GM21529 (cell line): ENCODE data around the gene ROR1.
"Not testable (repeated sequence)": the region's sequence is repeated elsewhere in the genome, so short reads cannot be mapped to it uniquely, and the experiment has no call there.

ENCODE experiments used
- ATAC-seq: cut with Tn5 transposase; IDR thresholded peaks from one replicate; pipeline ENCODE4 v1.9.1; 2021; ENCODE audit not compliant: unreplicated experiment

ROR1 gene

GRCh38 chr1:63792152-63792551 lies 18.3 kb downstream of the ROR1 start:
- ATAC-seq, result no peak

- ATAC-seq, result no peak
These were observed 20.0 kb downstream of the ROR1 start for GRCh38 chr1:63793741-63794240.

GRCh38 chr1:63794354-63794753 lies 20.5 kb downstream of the ROR1 start:
- ATAC-seq, result no peak

- ATAC-seq, result no peak
These were observed 21.1 kb downstream of the ROR1 start for GRCh38 chr1:63794939-63795378.

DNA sequence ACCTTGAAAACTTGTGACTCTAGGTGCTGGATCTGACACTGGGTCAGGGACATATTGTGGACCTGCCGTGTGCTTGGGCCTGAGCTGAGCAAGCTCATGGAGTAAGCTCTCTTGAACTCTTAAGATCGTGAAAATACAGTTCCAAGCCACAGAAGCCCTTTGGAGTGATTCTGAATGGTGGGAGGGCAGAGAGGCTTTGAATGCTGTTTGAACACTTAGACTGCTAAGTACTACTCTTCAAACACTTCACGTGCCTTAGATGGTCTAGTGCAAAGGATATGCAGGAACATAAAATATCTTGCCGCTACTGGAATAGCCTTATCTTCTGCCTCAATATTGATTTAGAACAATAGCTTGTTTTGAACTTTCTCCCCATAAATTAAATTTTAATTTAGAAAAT lies 21.6 kb downstream of the ROR1 start:
- no peak for ATAC-seq

- ATAC-seq, result no peak
These were observed 23.4 kb downstream of the ROR1 start for GRCh38 chr1:63797056-63797726.

GRCh38 chr1:63798284-63798683 lies 24.5 kb downstream of the ROR1 start:
- ATAC-seq, result no peak

DNA sequence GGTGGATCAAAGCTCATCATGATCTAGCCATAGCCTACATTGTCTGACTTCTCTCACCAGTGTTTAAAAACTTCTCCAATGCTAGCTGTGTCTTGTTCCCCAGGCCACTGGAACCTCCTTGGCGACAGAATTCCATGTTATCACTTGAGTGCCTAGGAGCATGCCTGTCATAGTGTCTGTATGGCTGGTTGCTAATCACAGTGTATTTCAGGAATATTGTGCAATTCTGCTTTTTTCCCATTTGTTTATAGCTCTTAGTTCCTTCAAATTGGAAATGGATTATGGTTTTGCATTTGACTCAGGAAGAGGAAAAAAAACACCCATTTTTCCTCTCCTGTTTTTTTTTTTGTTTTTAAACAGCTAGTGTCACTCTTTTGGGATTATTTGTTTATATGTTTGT lies 25.5 kb downstream of the ROR1 start:
- ATAC-seq, result no peak

DNA sequence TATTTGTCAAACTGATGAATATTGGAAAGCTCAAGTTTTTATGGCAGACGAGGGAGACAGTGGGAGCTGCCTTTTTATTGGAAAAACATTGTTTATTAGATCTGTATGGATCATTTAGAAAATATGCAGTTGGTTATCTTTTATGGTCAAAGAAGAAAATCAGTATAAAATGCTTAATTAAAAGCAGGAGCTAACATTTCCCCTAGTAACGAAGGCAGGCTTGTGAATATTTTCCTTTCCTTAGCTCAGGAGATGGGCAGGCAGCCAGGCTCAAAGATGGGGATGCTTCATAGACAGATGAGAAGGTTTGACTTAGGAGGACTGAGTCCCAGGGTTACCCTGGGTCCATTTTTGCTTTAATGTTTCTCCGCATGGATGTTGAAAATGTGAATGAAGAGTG lies 26.0 kb downstream of the ROR1 start:
- ATAC-seq, result no peak

- ATAC-seq, result no peak
These were observed 28.3 kb downstream of the ROR1 start for GRCh38 chr1:63802109-63802508.

GRCh38 chr1:63804829-63805484 lies 31.1 kb downstream of the ROR1 start:
- ATAC-seq, result no peak

- ATAC-seq, result no peak
These were observed 33.2 kb downstream of the ROR1 start for GRCh38 chr1:63807046-63807445.

DNA sequence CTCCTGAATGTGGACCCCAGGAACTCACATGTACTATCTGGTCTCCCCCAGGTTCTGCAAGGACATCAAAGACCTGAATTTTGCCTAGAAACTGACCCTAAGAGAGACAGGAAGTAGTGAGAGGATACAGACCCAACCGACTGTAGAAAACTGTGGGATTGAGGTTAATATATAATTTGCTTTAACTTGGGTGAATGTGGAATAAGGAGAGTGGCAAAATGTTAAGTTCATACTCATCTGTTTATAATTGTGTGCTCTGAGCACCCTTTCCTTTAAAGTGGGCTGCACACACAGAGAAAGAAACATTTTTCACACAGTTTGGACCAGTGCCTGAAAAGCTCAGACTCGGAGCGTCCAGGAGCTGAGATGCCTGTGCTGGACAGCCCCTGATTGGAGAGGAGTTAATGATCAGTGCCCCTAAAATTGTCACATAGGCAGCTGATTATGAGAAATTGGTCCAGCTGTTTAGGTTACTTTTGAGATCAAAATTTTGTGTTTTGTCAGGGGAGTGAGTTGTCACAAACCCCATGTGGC lies 37.2 kb downstream of the ROR1 start:
- ATAC-seq, result no peak

DNA sequence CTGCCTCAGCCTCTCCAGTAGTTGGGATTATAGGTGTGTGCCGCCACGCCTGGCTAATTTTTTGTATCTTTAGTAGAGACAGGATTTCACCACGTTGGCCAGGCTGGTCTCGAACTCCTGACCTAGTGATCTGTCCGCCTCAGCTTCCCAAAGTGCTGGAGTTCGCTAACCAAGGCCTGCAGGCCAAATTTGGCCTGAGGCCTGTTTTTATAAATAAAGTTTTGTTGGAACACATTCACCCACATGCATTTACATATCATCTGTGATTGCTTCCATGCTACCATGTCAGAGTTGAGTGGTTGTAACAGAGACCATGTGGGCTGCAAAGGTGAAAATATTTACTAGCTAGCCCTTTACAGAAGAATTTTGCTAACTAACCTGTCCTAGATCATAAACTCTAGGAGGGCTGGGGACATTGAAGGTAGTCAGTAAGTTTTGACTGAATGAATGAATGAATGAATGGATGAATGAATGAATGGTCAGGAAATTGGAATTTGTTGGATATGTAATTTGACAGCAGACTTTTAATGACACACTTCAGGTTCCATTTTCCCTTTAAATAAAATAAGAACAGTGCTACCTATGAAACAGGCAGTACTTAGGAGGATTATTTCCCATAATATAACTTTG lies 38.4 kb downstream of the ROR1 start:
- no peak for ATAC-seq

DNA sequence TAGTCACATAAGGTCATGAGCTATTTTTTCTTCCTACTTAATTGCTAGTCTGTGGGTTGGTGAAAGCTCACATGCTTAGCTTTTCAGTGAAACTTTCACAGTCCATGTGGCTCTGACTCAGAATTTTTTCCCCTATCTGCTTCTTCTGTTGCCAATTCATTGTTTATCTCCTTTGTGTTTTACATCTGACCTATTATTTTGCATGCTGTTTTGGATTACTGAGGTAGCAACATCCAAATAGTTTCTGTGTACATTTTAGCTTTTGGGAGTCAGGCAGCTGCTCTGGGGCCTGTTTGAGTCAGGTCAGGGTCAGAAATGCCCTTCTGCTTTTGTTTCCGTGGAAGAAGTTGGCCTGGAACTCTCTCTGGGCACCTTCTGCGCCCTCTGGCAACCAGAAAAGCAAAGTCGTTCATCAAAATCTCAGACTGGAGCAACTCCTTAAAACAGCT lies 40.0 kb downstream of the ROR1 start:
- ATAC-seq, result peak; percentile 65

DNA sequence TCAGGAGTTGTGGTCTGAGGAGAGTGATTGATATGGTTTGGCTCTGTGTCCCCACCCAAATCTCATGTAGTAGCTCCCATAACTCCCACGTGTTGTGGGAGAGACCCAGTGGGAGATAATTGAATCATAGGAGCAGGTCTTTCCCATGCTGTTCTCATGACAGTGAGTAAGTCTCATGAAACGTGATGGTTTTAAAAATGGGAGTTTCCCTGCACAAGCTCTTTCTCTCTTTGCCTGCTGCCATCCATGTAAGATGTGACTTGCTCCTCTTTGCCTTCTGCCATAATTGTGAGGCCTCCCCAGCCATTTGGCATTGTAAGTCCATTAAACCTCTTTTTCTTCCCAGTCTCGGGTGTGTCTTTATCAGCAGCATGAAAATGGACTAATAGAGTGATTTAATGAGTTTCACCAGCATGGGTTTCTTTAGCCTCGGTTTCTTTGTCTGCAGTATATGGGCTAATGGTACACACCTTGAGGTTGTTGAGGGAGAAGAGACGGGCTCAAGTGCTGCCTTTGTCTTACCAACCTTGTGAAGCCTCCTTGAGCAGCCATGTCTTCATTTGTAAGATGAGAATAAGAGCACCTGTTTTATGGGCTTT lies 42.5 kb downstream of the ROR1 start:
- not testable (repeated sequence) for ATAC-seq

- ATAC-seq, result no peak
These were observed 43.4 kb downstream of the ROR1 start for GRCh38 chr1:63817152-63817667.

- ATAC-seq, result no peak
These were observed 43.9 kb downstream of the ROR1 start for GRCh38 chr1:63817700-63818099.

GRCh38 chr1:63818567-63819325 lies 44.9 kb downstream of the ROR1 start:
- no peak for ATAC-seq

DNA sequence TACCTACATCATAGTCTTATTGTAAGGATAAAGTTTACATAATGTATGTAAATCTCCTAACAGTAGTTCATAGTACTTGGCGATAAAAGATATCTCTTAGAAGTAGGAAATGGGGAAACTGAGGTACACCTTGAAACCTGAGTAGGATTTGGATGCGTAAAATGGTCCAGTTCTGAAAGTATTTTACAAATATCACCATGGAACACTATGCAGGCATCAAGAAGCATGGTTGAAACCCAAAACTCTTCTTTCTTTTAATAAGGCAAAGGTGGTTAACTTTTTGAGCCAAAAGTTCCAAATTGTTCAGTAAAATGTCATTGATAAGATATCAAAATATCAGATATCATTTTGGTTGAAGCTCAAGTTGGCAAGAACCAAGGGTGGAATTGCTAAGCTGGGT lies 46.0 kb downstream of the ROR1 start:
- no peak for ATAC-seq
